ENCODE measurements around the gene SIRT3.

SIRT3 gene

GRCh38 chr11:236774-237767 is 929 bp upstream of the SIRT3 start, which contains the start of gene PSMD13:
TSS of gene PSMD13 (plus strand) at chr11:236976. CDS start at chr11:237050, 74 bp downstream.
- H3K4me3 ChIP-seq (ENCODE audit: low read length): peak within 1 kb of the TSS; percentile 98
- no peak for TF ChIP-seq CTCF (IDR thresholded peaks at IDR 0.05; ENCODE audit: insufficient read depth, low read depth, low read length, missing control alignments)
- DNase-seq (ENCODE audit: low read depth): peak; percentile 81

GRCh38 chr11:235609-235996 is 539 bp downstream of the SIRT3 start:
- peak; percentile 45 for DNase-seq (ENCODE audit: low read depth)

GRCh38 chr11:235180-235579 is 962 bp downstream of the SIRT3 start:
- no peak for TF ChIP-seq CTCF (IDR thresholded peaks at IDR 0.05; ENCODE audit: insufficient read depth, low read depth, low read length, missing control alignments)
- H3K4me3 ChIP-seq (ENCODE audit: low read length): peak overlapping the region; percentile 83
- DNase-seq (ENCODE audit: low read depth): no peak

More at GRCh38 chr11:235609-235996, 539 bp downstream of the SIRT3 start:
- TF ChIP-seq CTCF (IDR thresholded peaks at IDR 0.05; ENCODE audit: insufficient read depth, low read depth, low read length, missing control alignments): no peak
- H3K4me3 ChIP-seq (ENCODE audit: low read length): peak overlapping the region; percentile 83

- H3K4me3 ChIP-seq (ENCODE audit: low read length): no peak overlapping the region
- TF ChIP-seq CTCF (IDR thresholded peaks at IDR 0.05; ENCODE audit: insufficient read depth, low read depth, low read length, missing control alignments): no peak
Measured at GRCh38 chr11:232783-233565, 3.2 kb downstream of the SIRT3 start.

GRCh38 chr11:230431-230830 is 5.7 kb downstream of the SIRT3 start:
- no peak for DNase-seq (ENCODE audit: low read depth)
- no peak for TF ChIP-seq CTCF (IDR thresholded peaks at IDR 0.05; ENCODE audit: insufficient read depth, low read depth, low read length, missing control alignments)
- H3K4me3 ChIP-seq (ENCODE audit: low read length): no peak overlapping the region

More at GRCh38 chr11:232783-233565, 3.2 kb downstream of the SIRT3 start:
- no peak for DNase-seq (ENCODE audit: low read depth)

- TF ChIP-seq CTCF (IDR thresholded peaks at IDR 0.05; ENCODE audit: insufficient read depth, low read depth, low read length, missing control alignments): no peak
- no peak overlapping the region for H3K4me3 ChIP-seq (ENCODE audit: low read length)
- no peak for DNase-seq (ENCODE audit: low read depth)
Measured at GRCh38 chr11:227824-228379, 8.2 kb downstream of the SIRT3 start.
